Measurements from ENCODE around the gene SFXN3.

DNA sequence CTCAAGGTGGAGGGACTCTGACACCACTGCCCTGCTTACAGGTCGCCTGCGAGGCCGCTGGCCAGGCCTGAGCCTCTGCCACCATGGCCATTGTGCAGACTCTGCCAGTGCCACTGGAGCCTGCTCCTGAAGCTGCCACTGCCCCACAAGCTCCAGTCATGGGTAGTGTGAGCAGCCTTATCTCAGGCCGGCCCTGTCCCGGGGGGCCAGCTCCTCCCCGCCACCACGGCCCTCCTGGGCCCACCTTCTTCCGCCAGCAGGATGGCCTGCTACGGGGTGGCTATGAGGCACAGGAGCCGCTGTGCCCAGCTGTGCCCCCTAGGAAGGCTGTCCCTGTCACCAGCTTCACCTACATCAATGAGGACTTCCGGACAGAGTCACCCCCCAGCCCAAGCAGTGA lies 28.6 kb upstream of the SFXN3 start:
- no peak for TF ChIP-seq EZH2 (IDR thresholded peaks at IDR 0.05)
- no peak for TF ChIP-seq POLR2AphosphoS5 (IDR thresholded peaks at IDR 0.05; ENCODE audit: borderline replicate concordance, low read depth, low read length)
- no peak for TF ChIP-seq FOXP2 (optimal IDR thresholded peaks at IDR 0.05; ENCODE audit: control extremely low read depth, extremely low read length, insufficient read depth)
